ENCODE results near the gene BDH1. TPM values are rescaled to one million over a fixed set of nuclear protein-coding genes. Genes with fewer than 3 reads are reported as not detected.
"Not testable (repeated sequence)": the region's sequence is repeated elsewhere in the genome, so short reads cannot be mapped to it uniquely, and the experiment has no call there.

BDH1 gene
- total RNA-seq, 2 experiments from 2014 or later = 53.6 to 58.7 TPM

GRCh38 chr3:197591816-197592215 lies 36.0 kb upstream of the BDH1 start:
- H3K36me3 Mint-ChIP-seq (ENCODE audit: low read depth) = no peaks in the 10 kb centered on the region
- H3K27ac Mint-ChIP-seq = no peak overlapping the region
- no peak for DNase-seq
- POLR2A ChIA-PET = no interaction called here
- peaks cover 16% of the 10 kb centered on the region for H3K4me1 Mint-ChIP-seq
- CTCF ChIA-PET = no interaction called here
- no peaks in the 10 kb centered on the region for H3K9me3 Mint-ChIP-seq
- H3K4me3 Mint-ChIP-seq = no peak overlapping the region
- peaks cover 4% of the 10 kb centered on the region for H3K27me3 Mint-ChIP-seq

GRCh38 chr3:197590313-197590962 lies 34.7 kb upstream of the BDH1 start:
- Mint-ChIP-seq H3K27ac (peak overlapping the region; percentile 9), H3K4me1 (peaks cover 16% of the 10 kb centered on the region), H3K27me3 (peaks cover 4% of the 10 kb centered on the region), H3K9me3 (no peaks in the 10 kb centered on the region), H3K36me3 (ENCODE audit: low read depth) (no peaks in the 10 kb centered on the region), H3K4me3 (no peak overlapping the region)
- ChIA-PET CTCF (interaction anchor here (2.6 kb wide), 1 partner anchor 14 kb away, joined by 11 read pairs; no protein-coding TSS in a partner anchor), POLR2A (interaction anchor here (0.5 kb wide), 1 partner anchor 16 kb away, joined by 3 read pairs; no protein-coding TSS in a partner anchor)
- DNase-seq = no peak

GRCh38 chr3:197589545-197589944 lies 33.8 kb upstream of the BDH1 start:
- H3K4me3 Mint-ChIP-seq = no peak overlapping the region
- ChIA-PET POLR2A (no interaction called here), CTCF (interaction anchor here (1.5 to 2.6 kb wide), 3 partner anchors 10 to 17 kb away, joined by 5 to 11 read pairs (median 7); no protein-coding TSS in a partner anchor)
- H3K4me1 Mint-ChIP-seq = peaks cover 16% of the 10 kb centered on the region
- H3K27ac Mint-ChIP-seq = no peak overlapping the region
- H3K27me3 Mint-ChIP-seq = peaks cover 4% of the 10 kb centered on the region
- no peak for DNase-seq
- no peaks in the 10 kb centered on the region for H3K9me3 Mint-ChIP-seq
- H3K36me3 Mint-ChIP-seq (ENCODE audit: low read depth) = no peaks in the 10 kb centered on the region

- POLR2A ChIA-PET; H3K27me3 Mint-ChIP-seq; H3K4me1 Mint-ChIP-seq; H3K9me3 Mint-ChIP-seq; H3K4me3 Mint-ChIP-seq; H3K27ac Mint-ChIP-seq; DNase-seq; H3K36me3 Mint-ChIP-seq (ENCODE audit: low read depth): not testable (repeated sequence)
- CTCF ChIA-PET = interaction anchor here (0.6 to 3.7 kb wide), 3 partner anchors 12 to 555 kb away, joined by 3 to 15 read pairs (median 3); no protein-coding TSS in a partner anchor
Observed at GRCh38 chr3:197586768-197587167, 31.0 kb upstream of the BDH1 start.

- H3K9me3 Mint-ChIP-seq = no peaks in the 10 kb centered on the region
Observed at GRCh38 chr3:197586181-197586580, 30.4 kb upstream of the BDH1 start.

GRCh38 chr3:197584733-197585132 lies 29.0 kb upstream of the BDH1 start:
- CTCF ChIA-PET = interaction anchor here (0.8 to 3.7 kb wide), 3 partner anchors 14 to 213 kb away, joined by 3 to 15 read pairs (median 3); no protein-coding TSS in a partner anchor

More at GRCh38 chr3:197586181-197586580, 30.4 kb upstream of the BDH1 start:
- no peaks in the 10 kb centered on the region for H3K36me3 Mint-ChIP-seq (ENCODE audit: low read depth)
- H3K4me3 Mint-ChIP-seq = no peak overlapping the region
- CTCF ChIA-PET = interaction anchor here (0.9 to 3.7 kb wide), 2 partner anchors 12 to 13 kb away, joined by 3 to 15 read pairs; no protein-coding TSS in a partner anchor
- POLR2A ChIA-PET = no interaction called here
- H3K27me3 Mint-ChIP-seq = peaks cover 4% of the 10 kb centered on the region
- no peak overlapping the region for H3K27ac Mint-ChIP-seq
- DNase-seq = no peak
- H3K4me1 Mint-ChIP-seq = no peaks in the 10 kb centered on the region

GRCh38 chr3:197583371-197583770 lies 27.6 kb upstream of the BDH1 start:
- no peak overlapping the region for H3K4me3 Mint-ChIP-seq
- H3K36me3 Mint-ChIP-seq (ENCODE audit: low read depth) = no peaks in the 10 kb centered on the region
- no peaks in the 10 kb centered on the region for H3K4me1 Mint-ChIP-seq
- H3K27me3 Mint-ChIP-seq = peaks cover 4% of the 10 kb centered on the region
- no peak overlapping the region for H3K27ac Mint-ChIP-seq
- ChIA-PET CTCF (interaction anchor here (0.6 to 3.7 kb wide), 3 partner anchors 9 to 388 kb away, joined by 3 to 15 read pairs (median 3); no protein-coding TSS in a partner anchor), POLR2A (no interaction called here)
- no peaks in the 10 kb centered on the region for H3K9me3 Mint-ChIP-seq
- no peak for DNase-seq

More at GRCh38 chr3:197584733-197585132, 29.0 kb upstream of the BDH1 start:
- POLR2A ChIA-PET = no interaction called here
- H3K4me3 Mint-ChIP-seq = no peak overlapping the region
- H3K36me3 Mint-ChIP-seq (ENCODE audit: low read depth) = no peaks in the 10 kb centered on the region
- no peaks in the 10 kb centered on the region for H3K9me3 Mint-ChIP-seq
- peaks cover 4% of the 10 kb centered on the region for H3K27me3 Mint-ChIP-seq
- H3K27ac Mint-ChIP-seq = no peak overlapping the region
- H3K4me1 Mint-ChIP-seq = no peaks in the 10 kb centered on the region
- DNase-seq = no peak

GRCh38 chr3:197580253-197580691 lies 24.5 kb upstream of the BDH1 start:
- no peak overlapping the region for H3K27ac Mint-ChIP-seq
- H3K9me3 Mint-ChIP-seq = no peaks in the 10 kb centered on the region
- H3K4me1 Mint-ChIP-seq = no peaks in the 10 kb centered on the region
- ChIA-PET CTCF (no interaction called here), POLR2A (no interaction called here)
- peaks cover under 1% of the 10 kb centered on the region for H3K27me3 Mint-ChIP-seq
- no peaks in the 10 kb centered on the region for H3K36me3 Mint-ChIP-seq (ENCODE audit: low read depth)
- no peak for DNase-seq
- H3K4me3 Mint-ChIP-seq = no peak overlapping the region

GRCh38 chr3:197578376-197578775 lies 22.6 kb upstream of the BDH1 start:
- no peak overlapping the region for H3K27ac Mint-ChIP-seq
- POLR2A ChIA-PET = no interaction called here
- H3K4me1 Mint-ChIP-seq = no peaks in the 10 kb centered on the region
- no peaks in the 10 kb centered on the region for H3K9me3 Mint-ChIP-seq
- DNase-seq = no peak
- no peak overlapping the region for H3K4me3 Mint-ChIP-seq
- peaks cover 9% of the 10 kb centered on the region for H3K27me3 Mint-ChIP-seq
- CTCF ChIA-PET = interaction anchor here (1.1 to 3.4 kb wide), 2 partner anchors 11 to 92 kb away, joined by 3 to 11 read pairs; no protein-coding TSS in a partner anchor
- H3K36me3 Mint-ChIP-seq (ENCODE audit: low read depth) = no peaks in the 10 kb centered on the region

- POLR2A ChIA-PET = no interaction called here
- CTCF ChIA-PET = interaction anchor here (0.5 to 3.4 kb wide), 4 partner anchors 11 to 149 kb away, joined by 3 to 11 read pairs (median 4); no protein-coding TSS in a partner anchor
- H3K9me3 Mint-ChIP-seq = no peaks in the 10 kb centered on the region
- no peak overlapping the region for H3K27ac Mint-ChIP-seq
- H3K4me3 Mint-ChIP-seq = no peak overlapping the region
- H3K4me1 Mint-ChIP-seq = no peaks in the 10 kb centered on the region
- H3K36me3 Mint-ChIP-seq (ENCODE audit: low read depth) = no peaks in the 10 kb centered on the region
- no peak for DNase-seq
- peaks cover 9% of the 10 kb centered on the region for H3K27me3 Mint-ChIP-seq
Observed at GRCh38 chr3:197577366-197578074, 21.8 kb upstream of the BDH1 start.

- Mint-ChIP-seq H3K4me3 (no peak overlapping the region), H3K27ac (no peak overlapping the region), H3K27me3 (peaks cover 9% of the 10 kb centered on the region), H3K36me3 (ENCODE audit: low read depth) (no peaks in the 10 kb centered on the region), H3K4me1 (no peaks in the 10 kb centered on the region), H3K9me3 (no peaks in the 10 kb centered on the region)
- CTCF ChIA-PET = interaction anchor here (1.2 to 3.4 kb wide), 2 partner anchors 12 to 22 kb away, joined by 5 to 11 read pairs; no protein-coding TSS in a partner anchor
- POLR2A ChIA-PET = no interaction called here
- DNase-seq = no peak
Observed at GRCh38 chr3:197576838-197577237, 21.1 kb upstream of the BDH1 start.

GRCh38 chr3:197575362-197575761 lies 19.6 kb upstream of the BDH1 start:
- Mint-ChIP-seq H3K36me3 (ENCODE audit: low read depth) (no peaks in the 10 kb centered on the region), H3K4me1 (no peaks in the 10 kb centered on the region), H3K9me3 (peaks cover 6% of the 10 kb centered on the region), H3K4me3 (no peak overlapping the region), H3K27ac (no peak overlapping the region), H3K27me3 (peaks cover 9% of the 10 kb centered on the region)
- ChIA-PET POLR2A (no interaction called here), CTCF (interaction anchor here (1.5 to 3.4 kb wide), 2 partner anchors 14 to 24 kb away, joined by 4 to 11 read pairs; no protein-coding TSS in a partner anchor)
- DNase-seq = no peak

Measured in activated CD4-positive, alpha-beta T cell treated with anti-CD3 and anti-CD28 coated beads, Interleukin-2, amount 10 ng/mL, durations not matched to agents 7 days and 5 days (primary cell).